Measurements from ENCODE around the gene FKBP9. TPM values are rescaled to one million over a fixed set of nuclear protein-coding genes. Genes with fewer than 3 reads are reported as not detected.

FKBP9 gene
- total RNA-seq, 1 experiment from 2014 or later = 82.6 TPM

DNA sequence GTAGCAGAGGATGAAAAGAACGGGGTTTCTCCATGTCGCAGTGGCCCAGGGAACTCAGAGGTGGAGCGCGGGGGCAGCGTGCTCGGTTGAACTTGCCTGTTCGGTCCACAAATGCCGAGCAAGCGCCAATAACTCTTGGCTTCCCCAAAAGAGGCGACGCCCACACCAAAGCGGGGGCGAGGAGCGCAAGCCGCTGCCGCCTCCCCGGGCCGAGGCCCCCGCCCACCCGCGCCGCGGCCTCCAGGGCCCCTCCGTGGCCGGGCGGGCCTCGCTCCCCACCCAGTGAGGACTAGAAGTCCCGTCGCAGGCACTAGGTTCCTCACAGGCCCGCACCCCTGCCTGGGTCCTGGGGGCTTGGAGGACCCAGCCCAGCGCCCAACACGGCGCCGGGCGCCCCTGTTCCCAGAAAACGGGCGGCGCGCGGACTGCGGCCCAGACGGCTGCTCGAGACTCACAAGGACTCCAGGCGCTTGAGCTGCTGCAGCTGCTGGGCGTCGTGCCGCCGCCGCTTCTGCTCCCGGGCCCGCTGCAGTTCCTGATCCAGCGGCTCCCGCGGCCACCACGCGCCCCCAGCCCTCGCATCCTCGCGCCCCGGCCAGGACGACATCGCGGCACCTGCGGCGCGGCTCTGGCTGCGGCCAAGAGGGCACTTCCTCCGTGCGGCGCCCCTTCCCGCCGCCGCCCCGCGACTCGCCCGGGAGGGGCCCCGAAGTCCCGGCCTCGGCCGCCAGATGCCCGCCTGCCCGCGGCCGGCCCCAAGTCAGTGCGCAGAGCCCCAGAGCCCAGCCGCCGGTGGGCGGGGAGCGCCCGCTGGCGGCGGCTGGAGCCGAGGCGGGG is 14.6 kb upstream of the FKBP9 start:
- Mint-ChIP-seq H3K9me3 (ENCODE audit: unreplicated experiment) (peaks cover 10% of the 10 kb centered on the region), H3K36me3 (ENCODE audit: insufficient read depth, unreplicated experiment) (peaks cover 9% of the 10 kb centered on the region), H3K27me3 (ENCODE audit: insufficient read depth, unreplicated experiment) (no peaks in the 10 kb centered on the region), H3K4me3 (ENCODE audit: unreplicated experiment) (peak overlapping the region; percentile 84), H3K4me1 (ENCODE audit: low read depth, unreplicated experiment) (peaks cover 9% of the 10 kb centered on the region), H3K27ac (ENCODE audit: unreplicated experiment) (peak overlapping the region; percentile 77)
- no TSS peak for BruUV-seq (replicated peaks)
- CTCF ChIA-PET = interaction anchor here (0.6 to 3.2 kb wide), 4 partner anchors 49 to 165 kb away, joined by 3 to 25 read pairs (median 4); no protein-coding TSS in a partner anchor
- peak; percentile 80 to 90 for DNase-seq
- Histone ChIP-seq H3K36me3 (ENCODE audit: control insufficient read depth, insufficient read depth, low read length) (no peaks in the 10 kb centered on the region), H3K4me1 (peaks cover 10% of the 10 kb centered on the region; the same call in 1 of the 2 replicates), H3K9me3 (peaks cover 15% of the 10 kb centered on the region; the same call in 1 of the 2 replicates), H3K27me3 (replicated peaks; ENCODE audit: control insufficient read depth, insufficient read depth, low read length) (no peaks in the 10 kb centered on the region), H3K4me3 (ENCODE audit: low read depth, low read length) (peak overlapping the region; percentile 62)
- intact Hi-C loops (cut with micrococcal nuclease; ENCODE audit: unreplicated experiment) = loop anchor here (1.0 to 2.0 kb wide), 3 partner anchors 50 to 178 kb away; no protein-coding TSS in a partner anchor
- POLR2A ChIA-PET = no interaction called here
- TF ChIP-seq, protein P1, sequence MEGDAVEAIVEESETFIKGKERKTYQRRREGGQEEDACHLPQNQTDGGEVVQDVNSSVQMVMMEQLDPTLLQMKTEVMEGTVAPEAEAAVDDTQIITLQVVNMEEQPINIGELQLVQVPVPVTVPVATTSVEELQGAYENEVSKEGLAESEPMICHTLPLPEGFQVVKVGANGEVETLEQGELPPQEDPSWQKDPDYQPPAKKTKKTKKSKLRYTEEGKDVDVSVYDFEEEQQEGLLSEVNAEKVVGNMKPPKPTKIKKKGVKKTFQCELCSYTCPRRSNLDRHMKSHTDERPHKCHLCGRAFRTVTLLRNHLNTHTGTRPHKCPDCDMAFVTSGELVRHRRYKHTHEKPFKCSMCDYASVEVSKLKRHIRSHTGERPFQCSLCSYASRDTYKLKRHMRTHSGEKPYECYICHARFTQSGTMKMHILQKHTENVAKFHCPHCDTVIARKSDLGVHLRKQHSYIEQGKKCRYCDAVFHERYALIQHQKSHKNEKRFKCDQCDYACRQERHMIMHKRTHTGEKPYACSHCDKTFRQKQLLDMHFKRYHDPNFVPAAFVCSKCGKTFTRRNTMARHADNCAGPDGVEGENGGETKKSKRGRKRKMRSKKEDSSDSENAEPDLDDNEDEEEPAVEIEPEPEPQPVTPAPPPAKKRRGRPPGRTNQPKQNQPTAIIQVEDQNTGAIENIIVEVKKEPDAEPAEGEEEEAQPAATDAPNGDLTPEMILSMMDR (IDR thresholded peaks at IDR 0.05; ENCODE audit: insufficient read depth in 1 of 2, low read depth in 1 of 2, low read length in 1 of 2, severe bottlenecking in 1 of 2, unreplicated experiment in 1 of 2) = peak; percentile 46 to 48

DNA sequence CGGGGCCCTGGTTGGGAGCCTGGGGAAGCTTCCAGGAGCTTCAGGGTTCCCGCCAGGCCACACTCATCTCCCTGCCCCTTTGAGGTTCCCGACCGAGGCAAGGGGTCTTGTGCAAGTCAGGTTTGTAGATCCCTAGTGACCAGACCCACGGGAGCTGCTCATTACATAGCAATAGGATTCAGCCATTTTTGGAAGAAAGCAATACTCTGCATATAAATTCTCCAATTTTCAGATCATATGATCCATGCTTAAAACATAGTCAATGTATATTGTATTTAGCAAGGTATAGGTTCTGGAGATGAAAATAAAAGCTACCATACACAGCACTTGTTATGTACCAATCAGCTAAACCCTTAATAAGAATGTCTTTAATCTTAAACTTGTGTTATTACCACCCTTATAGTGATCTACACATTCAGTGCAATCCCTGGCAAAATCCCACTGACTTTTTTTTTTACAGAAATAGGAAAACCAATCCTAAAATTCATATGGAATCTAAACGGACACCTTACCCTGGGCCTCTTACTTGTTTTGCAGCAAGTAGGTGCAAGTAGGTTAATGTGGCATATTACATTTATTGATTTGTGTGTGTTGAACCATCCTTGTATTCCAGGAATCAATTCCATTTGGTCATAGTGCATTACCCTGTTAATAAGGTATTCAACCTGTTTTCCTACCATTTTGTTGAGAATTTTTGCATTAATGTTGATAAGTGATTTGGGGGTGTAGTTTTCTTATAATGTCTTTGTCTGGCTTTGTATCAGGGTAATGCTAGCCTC is 13.8 kb upstream of the FKBP9 start:
- ChIA-PET POLR2A (interaction anchor here (0.6 kb wide), 1 partner anchor 58 kb away, joined by 7 read pairs; no protein-coding TSS in a partner anchor), CTCF (interaction anchor here (0.6 to 3.2 kb wide), 4 partner anchors 50 to 164 kb away, joined by 3 to 25 read pairs (median 4); no protein-coding TSS in a partner anchor)
- Mint-ChIP-seq H3K4me3 (ENCODE audit: unreplicated experiment) (peak overlapping the region; percentile 84), H3K27me3 (ENCODE audit: insufficient read depth, unreplicated experiment) (no peaks in the 10 kb centered on the region), H3K4me1 (ENCODE audit: low read depth, unreplicated experiment) (peaks cover 9% of the 10 kb centered on the region), H3K36me3 (ENCODE audit: insufficient read depth, unreplicated experiment) (peaks cover 10% of the 10 kb centered on the region), H3K9me3 (ENCODE audit: unreplicated experiment) (peaks cover 18% of the 10 kb centered on the region), H3K27ac (ENCODE audit: unreplicated experiment) (no peak overlapping the region)
- DNase-seq = no peak
- Histone ChIP-seq H3K36me3 (ENCODE audit: control insufficient read depth, insufficient read depth, low read length) (no peaks in the 10 kb centered on the region), H3K9me3 (peaks cover 21% of the 10 kb centered on the region; the same call in 1 of the 2 replicates), H3K4me1 (peaks cover 10% of the 10 kb centered on the region; the same call in 1 of the 2 replicates), H3K27me3 (replicated peaks; ENCODE audit: control insufficient read depth, insufficient read depth, low read length) (no peaks in the 10 kb centered on the region), H3K4me3 (ENCODE audit: low read depth, low read length) (peak overlapping the region; percentile 62)
- TF ChIP-seq, protein P1 (IDR thresholded peaks at IDR 0.05; ENCODE audit: insufficient read depth in 1 of 2, low read depth in 1 of 2, low read length in 1 of 2, severe bottlenecking in 1 of 2, unreplicated experiment in 1 of 2) = no peak
- intact Hi-C loops (cut with micrococcal nuclease; ENCODE audit: unreplicated experiment) = loop anchor here (1.0 to 2.0 kb wide), 3 partner anchors 51 to 179 kb away; no protein-coding TSS in a partner anchor
- TSS peak; percentile 77 for BruUV-seq (replicated peaks)

All from Caco-2 (cell line).